GM21529 (cell line): ENCODE measurements around the gene IL17A.
A peak's percentile ranks its signal among the peaks of the same experiment; 100 is the strongest.

Source experiments
- ATAC-seq: cut with Tn5 transposase; IDR thresholded peaks from one replicate; pipeline ENCODE4 v1.9.1; 2021; ENCODE audit not compliant: unreplicated experiment

The IL17A gene

GRCh38 chr6:52186075-52186474 is at the start of gene IL17A:
IL17A (plus strand) TSS chr6:52186375; CDS start chr6:52186432, 57 bp downstream.
- peak; percentile 18 for ATAC-seq

- no peak for ATAC-seq
These were observed 49.2 kb upstream of the IL17A start for GRCh38 chr6:52136934-52137467.

- ATAC-seq = no peak
These were observed 47.9 kb upstream of the IL17A start for GRCh38 chr6:52138284-52138683.

GRCh38 chr6:52139985-52140680 is 46.0 kb upstream of the IL17A start:
- no peak for ATAC-seq

- ATAC-seq = no peak
These were observed 44.6 kb upstream of the IL17A start for GRCh38 chr6:52141596-52141995.

- no peak for ATAC-seq
These were observed 43.6 kb upstream of the IL17A start for GRCh38 chr6:52142556-52142955.

- ATAC-seq = no peak
These were observed 42.6 kb upstream of the IL17A start for GRCh38 chr6:52143551-52143950.

- ATAC-seq = peak; percentile 52
These were observed 41.7 kb upstream of the IL17A start for GRCh38 chr6:52144196-52145076.

GRCh38 chr6:52146851-52147445 is 39.2 kb upstream of the IL17A start:
- no peak for ATAC-seq

- no peak for ATAC-seq
These were observed 37.1 kb upstream of the IL17A start for GRCh38 chr6:52149076-52149475.

GRCh38 chr6:52149949-52150348 is 36.2 kb upstream of the IL17A start:
- no peak for ATAC-seq

GRCh38 chr6:52152070-52152423 is 34.1 kb upstream of the IL17A start:
- no peak for ATAC-seq

GRCh38 chr6:52152711-52153160 is 33.4 kb upstream of the IL17A start:
- no peak for ATAC-seq

- ATAC-seq = no peak
These were observed 31.8 kb upstream of the IL17A start for GRCh38 chr6:52154381-52154780.

GRCh38 chr6:52155791-52156576 is 30.2 kb upstream of the IL17A start:
- ATAC-seq = peak; percentile 87

- ATAC-seq = peak; percentile 70
These were observed 28.8 kb upstream of the IL17A start for GRCh38 chr6:52157301-52157941.

- no peak for ATAC-seq
These were observed 25.6 kb upstream of the IL17A start for GRCh38 chr6:52160472-52161104.

- ATAC-seq = no peak
These were observed 24.3 kb upstream of the IL17A start for GRCh38 chr6:52161689-52162438.
